GM12878 (cell line): ENCODE results near the gene AP3M1. TPM values are rescaled to one million over a fixed set of nuclear protein-coding genes. Genes with fewer than 3 reads are reported as not detected.

Experiments used
- ATAC-seq: fragments of 200-7000 bp; cut with Tn5 transposase; 3 replicates; pipeline ENCODE4 v1.9.1; 2020; ENCODE audit warnings: mild to moderate bottlenecking, moderate library complexity
- BruUV-seq: library from RNA; stranded (reverse); fragments of 400-500 nt; replicated peaks from 2 replicates; lab custom pipeline; 2021; lab: Mats Ljungman, UMichigan
- CTCF ChIA-PET: fragments of 300-600 bp; sonication (Branson Sonifier 250); formaldehyde crosslinking; extraction: SDS; loops from one replicate; lab custom pipeline; 2021; ENCODE audit warnings: inconsistent platforms; lab: Yijun Ruan, JAX
- POLR2A ChIA-PET: fragments of 350-600 bp; formaldehyde crosslinking; extraction: SDS; loops from one replicate; lab custom pipeline; 2021; ENCODE audit warnings: inconsistent platforms; lab: Charles Lee
- RAD21 ChIA-PET: fragments of 300-600 bp; sonication (Branson Sonifier 250); formaldehyde crosslinking; loops from one replicate; lab custom pipeline; 2023; ENCODE audit warnings: antibody characterized with exemption; ENCODE audit not compliant: unreplicated experiment; lab: Charles Lee
- SMC1A ChIA-PET: fragments of 300-600 bp; sonication (Branson Sonifier 250); formaldehyde crosslinking; loops from one replicate; lab custom pipeline; 2023; ENCODE audit not compliant: unreplicated experiment, uncharacterized antibody; lab: Charles Lee
- DNase-seq: peaks from one replicate; pipeline ENCODE4 v3.0.0-alpha.2; 2011; ENCODE audit warnings: low read depth, low spot score
- FAIRE-seq: peaks from 3 replicates; lab custom pipeline; 2011; peaks lifted over from hg19 to GRCh38; lab: Jason Lieb, UNC
- H2AFZ ChIP-seq: 2 replicates; pipeline ENCODE4 v1.6.0; 2011; ENCODE audit warnings: low read depth, low read length, control low read depth; ENCODE audit not compliant: control insufficient read depth
- H3K27ac ChIP-seq: 2 replicates; pipeline ENCODE4 v1.5.1; 2011; ENCODE audit warnings: control low read depth; ENCODE audit not compliant: control insufficient read depth, insufficient read depth
- H3K27me3 ChIP-seq, 2 experiments: replicated peaks in 1 of 2; 2 replicates each; pipeline versions ENCODE4 v1.6.0 to v1.6.1; 2011; ENCODE audit warnings: low read length in 1 of 2; ENCODE audit not compliant: control insufficient read depth in 2 of 2, insufficient read depth in 2 of 2
- H3K36me3 ChIP-seq, 2 experiments: 2 replicates each; pipeline ENCODE4 v1.5.1; 2011; ENCODE audit warnings: low read length in 1 of 2; ENCODE audit not compliant: control insufficient read depth in 2 of 2, insufficient read depth in 2 of 2
- H3K4me1 ChIP-seq: 2 replicates; pipeline ENCODE4 v1.6.1; 2011; ENCODE audit warnings: mild to moderate bottlenecking, low read length, moderate library complexity, mixed read lengths; ENCODE audit not compliant: control insufficient read depth, insufficient read depth
- H3K4me2 ChIP-seq: 2 replicates; pipeline ENCODE4 v1.6.0; 2011; ENCODE audit warnings: control low read depth; ENCODE audit not compliant: control insufficient read depth, insufficient read depth
- H3K4me3 ChIP-seq: fragments of 200-600 bp; sonication (generic); 2 replicates; pipeline ENCODE4 v1.5.1; 2016
- H3K79me2 ChIP-seq: 2 replicates; pipeline ENCODE4 v1.6.0; 2011; ENCODE audit warnings: low read length; ENCODE audit not compliant: control insufficient read depth, insufficient read depth
- H3K9ac ChIP-seq: 2 replicates; pipeline ENCODE4 v1.8.0; 2011; ENCODE audit warnings: low read length, control low read depth, mixed read lengths; ENCODE audit not compliant: control insufficient read depth, insufficient read depth
- H3K9me3 ChIP-seq: replicated peaks from 3 replicates; pipeline ENCODE4 v1.5.1; 2011; ENCODE audit warnings: mild to moderate bottlenecking, low read length; ENCODE audit not compliant: control insufficient read depth, insufficient read depth
- H4K20me1 ChIP-seq: 2 replicates; pipeline ENCODE4 v1.6.0; 2011; ENCODE audit not compliant: control insufficient read depth, insufficient read depth
- BRCA1 ChIP-seq: IDR thresholded peaks from 2 replicates; pipeline ENCODE4 v1.6.1; 2011; ENCODE audit warnings: low read depth, low read length, improper control_type of control experiment
- IKZF2 ChIP-seq, 2 experiments: fragments of 450-650 bp; IDR thresholded peaks; 2 replicates each; pipeline ENCODE4 v1.6.1; 2017; ENCODE audit warnings: mild to moderate bottlenecking in 2 of 2, moderate library complexity in 2 of 2
- IRF3 ChIP-seq: fragments of 450-650 bp; IDR thresholded peaks from 2 replicates; pipeline ENCODE4 v1.6.1; 2014; ENCODE audit warnings: mild to moderate bottlenecking
- IRF5 ChIP-seq: fragments of 450-650 bp; IDR thresholded peaks from 2 replicates; pipeline ENCODE4 v1.6.1; 2017; ENCODE audit warnings: borderline replicate concordance
- MEF2A ChIP-seq: IDR thresholded peaks from 2 replicates; pipeline ENCODE4 v1.6.1; 2011; ENCODE audit warnings: low read depth, mild to moderate bottlenecking, low read length, moderate library complexity; ENCODE audit not compliant: insufficient read depth
- MEF2B ChIP-seq: fragments of 450-650 bp; IDR thresholded peaks from 2 replicates; pipeline ENCODE4 v1.6.1; 2018; ENCODE audit warnings: mild to moderate bottlenecking, moderate library complexity; ENCODE audit not compliant: partially characterized antibody, poor library complexity, severe bottlenecking
- RFX5 ChIP-seq: IDR thresholded peaks from 2 replicates; pipeline ENCODE4 v1.6.1; 2011; ENCODE audit warnings: low read depth, low read length, improper control_type of control experiment
- SUPT20H ChIP-seq: IDR thresholded peaks from 2 replicates; pipeline ENCODE4 v1.6.1; 2011; ENCODE audit warnings: low read depth, mild to moderate bottlenecking, low read length, moderate library complexity, borderline replicate concordance; ENCODE audit not compliant: control insufficient read depth
- TCF3 ChIP-seq: IDR thresholded peaks from 2 replicates; pipeline ENCODE4 v1.6.1; 2012; ENCODE audit warnings: low read depth, mild to moderate bottlenecking, low read length, borderline replicate concordance; ENCODE audit not compliant: insufficient read depth
- ZBED1 ChIP-seq: IDR thresholded peaks from 2 replicates; pipeline ENCODE4 v1.6.1; 2016; ENCODE audit warnings: borderline replicate concordance
- ZBTB40 ChIP-seq: fragments of 450-650 bp; IDR thresholded peaks from 2 replicates; pipeline ENCODE4 v1.6.1; 2016; ENCODE audit warnings: mild to moderate bottlenecking, moderate library complexity, borderline replicate concordance
- ZNF207 ChIP-seq: fragments of 450-650 bp; IDR thresholded peaks from 2 replicates; pipeline ENCODE4 v1.6.1; 2014; ENCODE audit warnings: antibody characterized with exemption, mild to moderate bottlenecking, borderline replicate concordance
- ZNF592 ChIP-seq: fragments of 450-650 bp; IDR thresholded peaks from 2 replicates; pipeline ENCODE4 v1.6.1; 2017; ENCODE audit warnings: mild to moderate bottlenecking, moderate library complexity
- WGBS: methylation state at CpG from one replicate; pipeline ENCODE4 v1.1.6; 2016; ENCODE audit warnings: low lambda C conversion rate; ENCODE audit not compliant: insufficient replicate concordance, insufficient coverage; ENCODE audit errors: missing lambda C conversion rate; 5-methylcytosine and 5-hydroxymethylcytosine counted together
- in situ Hi-C: fragments of 300-500 bp; cut with MboI; formaldehyde crosslinking; loops from 9 replicates; pipeline ENCODE4 v1.14.3; 2018; ENCODE audit warnings: mixed read lengths
- intact Hi-C: fragments of 100-400 bp; cut with micrococcal nuclease; formaldehyde crosslinking; loops from one replicate; pipeline ENCODE4 v1.14.2; 2022; ENCODE audit not compliant: unreplicated experiment
- polyA plus RNA-seq, 11 experiments: library from polyadenylated mRNA; depleted of rRNA in 4 of 11; unstranded in 6 of 11; stranded (reverse) in 5 of 11; fragments of >200 nt; fragmentation: Nextera tagmentation in 4 of 11; fragmentation: Illumina TruSeq in 1 of 11; extraction: Ambion mirVana in 4 of 11; extraction: Trizol in 1 of 11; gene quantifications; 1 replicate in 1 of 11; 2 replicates in 10 of 11; pipeline versions ENCODE4 v1.2.1 to v1.2.3, GENCODE V29; 2011 to 2016; ENCODE audit warnings: inconsistent platforms in 2 of 11, missing spikeins in 2 of 11, low read depth in 1 of 11
- total RNA-seq, 4 experiments: library from RNA; depleted of rRNA in 3 of 4; stranded (reverse); fragments of >200 nt in 3 of 4; fragmentation: Illumina TruSeq in 1 of 4; extraction: Trizol in 1 of 4; gene quantifications; 2 replicates each; pipeline versions ENCODE4 v1.2.1 to v1.2.3, GENCODE V29; 2013 to 2021

Gene AP3M1
- total and polyA plus RNA-seq, 10 of the 15 experiments (the other 5 are each of a cell fraction or from before 2014, with no cell fraction given) = 22.1 to 83.4 (median 47.7) TPM

- no peak overlapping the region for H3K27ac ChIP-seq
- ChIA-PET SMC1A (interaction anchor here (1.0 to 1.6 kb wide), 2 partner anchors 37 to 92 kb away, joined by 3 to 4 read pairs; no protein-coding TSS in a partner anchor), POLR2A (no interaction called here), CTCF (interaction anchor here (0.6 to 1.7 kb wide), 4 partner anchors 9 to 95 kb away, joined by 3 to 9 read pairs (median 5); no protein-coding TSS in a partner anchor), RAD21 (interaction anchor here (0.8 to 1.5 kb wide), 3 partner anchors 17 to 233 kb away, joined by 3 to 5 read pairs (median 3); no protein-coding TSS in a partner anchor)
- no peaks in the 10 kb centered on the region for H3K9me3 ChIP-seq
- no peaks in the 10 kb centered on the region for H3K27me3 ChIP-seq
- peaks cover 10% of the 10 kb centered on the region for H3K4me1 ChIP-seq
- DNase-seq = no peak
- in situ Hi-C loops (no loop called here), intact Hi-C loops (loop anchor here (5.0 kb wide), 1 partner anchor 113 kb away; no protein-coding TSS in a partner anchor)
- H3K4me2 ChIP-seq = no peak overlapping the region
- no peak for ATAC-seq
- no peaks in the 10 kb centered on the region for H3K79me2 ChIP-seq
- WGBS = 93% methylated on average over 3 of the region's 3 CpGs
- H3K9ac ChIP-seq = no peak overlapping the region
- no peaks in the 10 kb centered on the region for H4K20me1 ChIP-seq
- BruUV-seq = no TSS peak
- H3K4me3 ChIP-seq = no peak overlapping the region
- H3K36me3 ChIP-seq = peaks cover 12 to 40% of the 10 kb centered on the region in 2 experiments
- no peak overlapping the region for H2AFZ ChIP-seq
- FAIRE-seq = no peak
- no peak for TF ChIP-seq ZBTB40
- no peak for TF ChIP-seq MEF2A
- TF ChIP-seq ZBED1 = no peak
- no peak for TF ChIP-seq BRCA1
- TF ChIP-seq SUPT20H = no peak
- no peak for TF ChIP-seq IRF5
- TF ChIP-seq ZNF207 = no peak
- TF ChIP-seq ZNF592 = no peak
- no peak for TF ChIP-seq IKZF2 (IDR thresholded peaks at IDR 0.05)
- TF ChIP-seq RFX5 = no peak
- TF ChIP-seq MEF2B = no peak
- no peak for TF ChIP-seq IRF3
- no peak for TF ChIP-seq TCF3
Measured at GRCh38 chr10:74118804-74119203, 31.8 kb downstream of the AP3M1 start.
